Measurements from ENCODE around the gene DENND4C. TPM values are rescaled to one million over a fixed set of nuclear protein-coding genes. Genes with fewer than 3 reads are reported as not detected.
A peak's percentile ranks its signal among the peaks of the same experiment; 100 is the strongest.
"Not testable (repeated sequence)": the region's sequence is repeated elsewhere in the genome, so short reads cannot be mapped to it uniquely, and the experiment has no call there.

The DENND4C gene
- total RNA-seq, 1 experiment from 2014 or later = 40.7 TPM

DNA sequence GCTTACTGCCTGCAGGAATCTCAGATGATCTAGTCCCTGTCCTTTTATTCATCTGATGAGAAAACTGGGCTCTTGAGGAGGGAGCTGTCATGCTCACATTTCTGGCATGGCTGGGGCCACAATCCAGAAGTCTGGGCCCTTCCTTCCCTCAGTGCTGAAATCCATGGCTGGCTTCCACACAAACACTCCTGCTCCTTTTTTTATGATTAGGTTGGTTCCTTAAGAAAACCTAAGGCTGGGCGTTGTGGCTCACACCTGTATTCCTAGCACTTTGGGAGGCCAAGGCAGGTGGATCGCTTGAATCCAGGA lies 179.7 kb downstream of the DENND4C start:
- no peak for DNase-seq (ENCODE audit: low read depth)

DNA sequence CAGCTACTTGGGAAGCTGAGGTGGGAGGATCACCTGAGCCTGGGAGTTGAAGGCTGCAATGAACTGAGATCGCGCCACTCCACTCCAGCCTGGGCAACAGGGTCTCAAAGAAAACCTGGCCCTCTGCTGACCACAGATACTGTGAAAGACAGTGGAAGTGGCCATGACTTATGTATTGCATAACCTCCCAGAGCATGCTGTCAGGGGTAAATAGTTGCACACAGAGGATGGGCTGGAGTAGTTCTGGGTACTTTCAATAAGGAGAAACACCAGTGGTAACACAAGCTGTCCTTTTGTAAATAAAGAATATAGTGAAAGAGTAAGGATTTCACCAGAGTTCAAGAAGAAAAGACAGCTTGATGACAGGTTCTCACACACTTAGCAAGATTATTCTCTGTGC lies 180.1 kb downstream of the DENND4C start:
- DNase-seq (ENCODE audit: low read depth) = no peak

DNA sequence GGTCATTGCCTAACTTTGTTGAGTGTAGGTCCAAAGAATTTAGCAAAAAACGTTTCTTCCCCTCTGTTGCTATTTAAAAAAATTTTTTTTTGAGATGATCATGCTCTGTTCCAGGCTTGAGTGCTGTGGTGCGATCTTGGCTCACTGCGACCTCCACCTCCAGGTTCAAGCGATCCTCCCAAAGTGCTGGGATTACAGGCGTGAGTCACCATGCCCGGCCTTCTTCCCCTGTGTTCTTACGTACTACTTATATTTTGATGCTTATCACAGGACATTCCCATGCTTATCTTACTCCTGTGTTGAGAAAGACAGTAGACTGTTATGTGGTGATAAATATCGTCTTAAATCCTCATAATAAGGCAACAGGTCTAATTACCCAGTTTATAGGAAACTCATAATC lies 180.8 kb downstream of the DENND4C start:
- DNase-seq (ENCODE audit: low read depth) = peak; percentile 22

DNA sequence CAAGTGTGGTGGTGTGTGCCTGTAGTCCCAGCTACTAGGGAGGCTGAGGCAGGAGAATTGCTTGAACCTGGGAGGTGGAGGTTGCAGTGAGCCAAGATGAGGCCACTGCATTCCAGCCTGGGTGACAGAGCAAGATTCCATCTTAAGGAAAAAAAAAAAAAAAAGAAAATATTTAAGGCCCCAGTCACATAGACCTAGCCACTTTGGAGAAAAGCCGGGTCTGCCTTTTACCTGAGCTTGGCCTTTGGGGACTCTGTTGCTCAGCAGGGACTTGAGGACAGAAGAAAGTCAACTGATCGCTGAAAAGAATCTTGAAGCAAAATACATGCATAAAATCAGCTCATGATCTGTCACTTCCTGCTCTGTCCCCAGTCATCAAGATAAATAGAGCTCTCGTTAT lies 183.0 kb downstream of the DENND4C start:
- DNase-seq (ENCODE audit: low read depth) = not testable (repeated sequence)

DNA sequence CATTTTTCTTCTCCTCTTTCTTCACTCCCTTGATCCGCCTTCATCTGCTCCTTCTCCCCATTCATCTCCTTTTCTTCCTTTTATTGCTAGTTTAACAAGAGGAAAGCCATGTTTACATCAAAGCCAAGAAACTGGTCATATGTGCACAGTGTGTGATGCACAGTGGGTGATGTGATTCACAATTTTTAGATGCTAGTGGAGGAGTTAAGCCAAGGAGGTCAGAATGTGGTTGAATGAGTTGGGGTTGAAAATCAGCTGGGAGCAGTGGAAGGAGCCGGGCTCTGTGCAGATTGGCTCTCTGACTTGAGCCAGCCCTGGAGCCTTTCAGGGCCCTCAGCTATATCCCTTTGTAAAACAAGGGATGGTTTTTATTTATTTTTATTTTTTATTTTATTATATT lies 185.7 kb downstream of the DENND4C start:
- no peak for DNase-seq (ENCODE audit: low read depth)

DNA sequence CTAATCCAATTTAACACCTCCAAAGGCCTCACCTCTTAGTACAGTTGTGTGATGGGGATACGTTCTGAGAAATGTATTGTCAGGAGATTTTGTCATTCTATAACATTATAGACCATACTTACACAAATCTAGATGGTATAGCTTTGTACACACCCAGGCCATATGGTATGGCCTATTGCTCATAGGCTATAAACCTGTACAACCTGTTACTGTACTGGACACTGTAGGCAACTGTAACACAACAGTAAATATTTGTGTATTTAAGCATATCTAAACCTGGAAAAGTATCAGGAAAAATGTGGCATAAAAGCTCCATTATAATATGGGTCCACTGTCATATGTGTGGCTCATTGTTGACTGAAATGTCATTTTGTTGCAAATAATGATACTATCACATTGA lies 190.4 kb downstream of the DENND4C start:
- no peak for DNase-seq (ENCODE audit: low read depth)

Other genes with a start within 250 kb of the DENND4C start
- gene SAXO1, start 197.5 kb upstream of the DENND4C start, total RNA-seq (2014; rRNA removed; shearing (Covaris generic)) = 0.10 TPM in 1 of 2 replicates, not detected in the other
- 71.3 and 83.9 TPM in 2 replicates for gene RRAGA, start 181.3 kb upstream of the DENND4C start, total RNA-seq (2014; rRNA removed; shearing (Covaris generic))
- gene HAUS6, start 127.8 kb upstream of the DENND4C start, total RNA-seq (2014; rRNA removed; shearing (Covaris generic)) = 18.8 and 28.4 TPM in 2 replicates
- 82.0 and 96.6 TPM in 2 replicates for gene PLIN2, start 103.2 kb upstream of the DENND4C start, total RNA-seq (2014; rRNA removed; shearing (Covaris generic))
- 898 and 1,228 TPM in 2 replicates for gene RPS6, start 149.5 kb downstream of the DENND4C start, total RNA-seq (2014; rRNA removed; shearing (Covaris generic))
- gene ACER2, start 178.3 kb downstream of the DENND4C start, total RNA-seq (2014; rRNA removed; shearing (Covaris generic)) = 0.47 and 0.96 TPM in 2 replicates